Glomerular visceral epithelial cell (primary cell): ENCODE measurements around the gene H1-8.

Experiments
- DNase-seq: peaks from one replicate; pipeline ENCODE4 v3.0.0-alpha.2; 2016; ENCODE audit errors: extremely low spot score

The H1-8 gene

DNA sequence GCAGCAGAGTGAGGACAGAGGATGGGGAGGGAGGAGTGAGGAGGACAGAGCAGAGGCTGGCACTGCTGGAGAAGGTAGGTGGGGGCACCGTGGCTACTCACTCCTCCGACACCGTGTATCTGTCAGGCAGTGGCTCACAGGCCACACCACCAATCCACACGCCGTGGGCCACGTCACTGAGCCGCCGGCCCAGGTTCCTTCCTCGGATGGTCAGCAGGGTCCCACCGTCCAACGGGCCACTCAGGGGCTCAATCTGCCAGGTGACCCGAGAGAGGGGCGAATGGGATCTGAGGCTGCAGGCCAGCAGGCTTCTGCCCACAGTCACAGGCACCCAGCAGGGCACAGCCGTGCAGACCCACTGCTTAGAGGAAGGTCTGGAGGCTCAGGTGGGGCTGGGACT lies 30.5 kb downstream of the H1-8 start:
- DNase-seq, result no peak

DNA sequence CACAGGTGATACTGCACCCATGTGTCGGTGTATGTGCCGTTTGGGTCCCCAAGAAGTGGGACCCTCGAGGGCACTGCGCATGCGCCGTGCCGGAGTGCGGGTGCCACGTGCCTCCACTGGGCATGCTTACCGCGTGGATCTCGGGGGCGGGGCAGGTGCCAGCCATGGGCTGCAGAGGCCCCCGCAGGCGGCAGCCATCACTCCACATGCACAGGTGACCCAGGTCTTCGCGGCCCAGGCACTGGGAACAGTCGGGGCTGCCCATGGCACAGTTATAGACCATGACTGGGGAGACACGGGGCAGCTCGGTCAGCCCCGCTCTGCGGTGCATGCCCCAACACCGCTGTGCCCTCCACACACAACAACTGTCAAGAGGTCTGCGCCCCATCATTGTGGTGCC lies 31.2 kb downstream of the H1-8 start:
- no peak for DNase-seq

DNA sequence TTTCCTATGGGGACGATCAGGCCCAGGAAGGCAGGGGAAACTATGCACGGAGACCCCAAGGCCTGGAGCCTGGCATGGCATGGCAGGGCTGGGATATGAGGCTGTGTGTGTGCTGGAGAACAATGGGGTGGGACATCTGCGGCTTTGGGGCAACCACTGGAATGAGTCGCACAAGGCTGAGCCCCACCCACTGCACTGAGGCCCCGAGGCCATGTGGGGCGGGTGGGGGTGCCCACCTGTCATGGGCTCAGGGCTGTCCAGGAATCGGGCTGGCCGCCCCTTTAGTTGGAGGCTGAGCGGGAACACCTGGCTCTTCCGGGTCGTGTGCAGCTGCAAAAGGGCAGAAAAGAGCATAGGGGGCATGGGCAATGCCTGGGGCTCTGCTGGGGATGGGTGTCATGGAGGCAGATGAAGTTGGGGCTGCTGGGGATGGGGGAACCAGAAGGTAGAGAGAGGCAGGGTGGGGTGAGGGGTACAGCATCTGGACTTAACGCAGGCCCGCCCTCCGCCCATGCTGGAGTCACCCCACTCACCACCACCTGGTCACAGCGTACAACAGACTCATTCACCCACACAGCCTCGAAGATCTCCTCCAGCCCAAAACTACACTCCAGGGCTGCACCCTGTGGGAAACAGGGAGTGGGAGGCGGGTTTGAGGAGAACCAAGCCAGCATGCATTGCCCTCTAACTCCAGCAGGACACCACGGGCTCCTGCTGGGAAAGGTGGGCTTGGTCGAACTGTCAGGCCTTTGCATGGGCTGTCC lies 32.4 kb downstream of the H1-8 start:
- DNase-seq, result no peak

DNA sequence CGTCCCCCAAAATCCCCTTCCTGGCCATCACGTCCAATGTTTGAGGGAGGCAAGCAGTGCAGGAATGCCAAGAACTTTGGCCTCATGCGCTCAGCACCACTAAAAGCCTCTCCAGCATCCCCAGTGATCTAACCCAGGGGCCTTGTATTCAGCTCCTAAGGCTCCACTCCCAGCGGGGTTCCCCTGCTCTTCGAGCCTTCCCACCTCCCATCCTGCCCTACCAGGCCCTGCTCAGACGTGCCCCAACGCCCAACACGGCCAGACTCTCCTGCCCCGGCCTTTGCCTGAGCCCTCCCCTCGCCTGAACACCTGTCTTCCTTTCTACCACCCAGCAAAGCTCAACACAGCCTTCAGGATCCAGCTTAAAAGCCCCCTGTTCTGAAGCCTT lies 33.0 kb downstream of the H1-8 start:
- no peak for DNase-seq

DNA sequence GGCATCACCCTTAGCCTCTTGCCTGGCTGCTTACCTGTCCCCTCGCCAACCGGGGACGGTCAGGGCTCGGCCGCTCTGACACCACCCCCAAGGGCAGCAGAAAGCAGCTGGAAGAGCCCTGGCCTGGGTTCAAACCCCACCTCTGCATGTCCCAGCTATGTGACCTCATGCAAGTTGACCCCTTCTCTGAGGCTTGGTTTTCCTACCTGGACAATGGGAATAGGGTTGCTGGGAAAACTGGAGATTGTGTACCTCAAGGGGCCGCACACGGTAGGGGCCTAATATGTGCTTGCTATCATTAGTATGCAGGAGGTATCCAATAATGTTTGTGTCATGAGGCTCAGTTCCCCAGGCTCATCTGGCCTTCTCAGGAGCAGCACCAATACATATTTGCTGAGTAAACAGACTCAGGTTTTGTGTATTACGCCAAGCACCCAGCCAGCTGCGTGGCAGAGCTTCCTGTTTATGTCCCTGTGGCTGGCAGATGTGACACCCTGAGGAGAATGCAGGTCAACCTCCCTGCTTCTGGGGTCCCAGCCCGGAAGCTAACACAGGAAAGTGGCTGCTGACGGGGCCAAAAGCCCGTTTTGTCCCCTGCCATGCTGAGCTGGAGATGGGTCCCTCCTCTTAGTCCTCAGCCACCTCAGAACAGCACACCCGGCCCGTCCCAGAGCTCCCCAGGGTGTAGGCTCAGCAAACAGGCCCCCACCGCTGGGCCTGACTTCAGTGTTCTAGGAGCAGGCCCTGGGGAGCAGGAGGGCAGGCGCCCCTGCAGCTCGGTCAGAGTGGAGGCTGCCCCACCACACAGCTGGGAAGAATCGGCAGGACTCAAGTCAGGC lies 33.8 kb downstream of the H1-8 start:
- no peak for DNase-seq

DNA sequence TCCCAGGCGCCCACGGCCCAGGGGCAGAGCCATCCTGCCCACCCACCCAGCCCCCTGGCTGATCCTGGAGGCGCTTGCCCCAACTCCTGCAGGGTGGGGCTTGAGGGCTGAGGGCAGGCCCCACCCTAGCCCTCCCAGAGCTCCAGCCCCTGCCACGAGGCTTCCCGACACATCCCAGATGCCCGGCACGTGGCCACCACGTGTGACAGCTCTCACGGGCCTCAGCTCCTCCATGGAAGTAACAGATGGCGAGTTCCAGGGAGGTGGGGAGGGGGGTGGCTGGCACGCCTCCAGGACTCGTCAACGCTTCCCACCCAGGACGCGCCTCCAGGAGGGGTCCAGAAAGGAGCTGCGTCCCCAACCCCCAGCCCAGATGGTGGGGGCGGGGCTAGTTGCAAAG lies 34.4 kb downstream of the H1-8 start:
- DNase-seq, result no peak

DNA sequence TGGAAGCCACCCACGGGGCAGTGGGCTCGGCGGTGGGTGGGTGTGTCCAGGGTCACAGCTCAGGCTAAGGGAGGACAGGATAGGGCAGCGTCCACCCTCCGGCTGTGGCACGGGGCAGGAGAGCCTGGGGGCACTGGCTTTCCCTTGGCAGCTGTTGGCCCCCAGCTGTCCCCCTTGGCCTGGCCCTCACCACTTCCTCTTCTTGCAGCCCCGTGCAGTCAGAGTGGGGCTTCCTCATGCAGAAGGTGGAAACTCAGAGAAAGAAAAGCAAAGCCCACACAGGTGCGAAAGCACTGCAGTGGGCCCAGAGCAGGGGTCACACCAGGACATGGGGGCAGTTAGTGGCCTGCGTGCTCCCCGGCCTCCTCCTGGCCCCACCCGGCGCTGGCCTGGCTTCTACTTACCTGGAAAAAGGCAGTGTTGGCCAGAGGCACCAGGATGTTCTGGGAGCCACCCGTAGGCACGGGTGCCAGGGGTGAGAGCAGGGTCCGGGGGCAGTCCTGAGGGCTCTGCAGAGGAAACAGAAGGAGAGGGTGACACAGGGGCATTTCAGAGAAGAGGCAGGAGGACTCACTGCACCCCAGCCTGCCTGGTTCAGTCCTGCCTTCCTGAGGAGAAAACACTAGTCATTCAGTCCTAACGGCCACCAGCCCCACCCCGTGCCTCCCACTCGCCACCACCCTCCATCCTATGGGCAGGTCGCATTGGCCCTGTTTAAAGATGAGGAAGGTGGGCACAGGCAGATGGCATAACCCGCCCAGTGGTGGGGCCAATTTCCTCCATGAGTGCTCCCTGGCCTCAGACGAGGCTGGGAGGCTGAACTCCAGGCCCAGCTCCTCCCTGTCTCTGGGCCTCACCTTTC lies 35.2 kb downstream of the H1-8 start:
- no peak for DNase-seq

DNA sequence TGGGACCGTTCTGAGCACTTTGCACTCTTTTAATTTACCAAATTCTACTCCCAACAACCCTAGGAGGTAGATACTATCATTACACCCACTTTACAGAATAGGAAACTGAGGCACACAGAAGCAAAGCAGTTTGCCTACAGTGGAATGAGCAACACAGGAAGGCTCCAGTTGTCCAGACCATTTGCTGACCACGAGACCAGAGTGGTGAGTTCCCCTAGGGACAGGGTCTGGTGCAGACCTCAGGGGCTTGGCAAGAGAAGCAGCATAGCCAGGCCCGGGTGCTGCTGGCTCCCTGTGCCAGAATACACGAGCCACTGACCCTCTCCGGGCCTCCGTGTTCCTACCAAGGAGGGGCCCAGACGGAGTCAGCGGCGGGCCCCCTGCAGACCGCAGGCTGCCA lies 37.0 kb downstream of the H1-8 start:
- no peak for DNase-seq

DNA sequence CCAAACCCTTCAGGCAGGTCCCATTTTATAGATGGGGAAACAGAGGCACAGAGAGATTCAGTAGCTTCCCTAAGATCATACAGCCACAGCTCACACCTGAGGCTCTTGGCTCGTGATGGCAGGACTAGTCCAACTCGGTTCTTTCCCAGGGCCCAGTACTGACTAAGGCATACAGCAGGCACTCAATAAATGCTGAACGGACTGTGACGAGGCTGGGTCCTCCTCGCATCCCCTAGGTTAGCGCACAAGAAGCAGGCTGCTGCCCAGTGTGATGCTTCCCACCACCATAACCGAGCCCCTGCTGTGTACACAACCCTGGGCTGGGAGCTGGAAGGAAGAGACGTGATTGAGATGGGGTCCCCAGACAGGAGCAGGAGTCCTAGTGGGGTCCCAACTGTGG lies 38.6 kb downstream of the H1-8 start:
- DNase-seq, result no peak

DNA sequence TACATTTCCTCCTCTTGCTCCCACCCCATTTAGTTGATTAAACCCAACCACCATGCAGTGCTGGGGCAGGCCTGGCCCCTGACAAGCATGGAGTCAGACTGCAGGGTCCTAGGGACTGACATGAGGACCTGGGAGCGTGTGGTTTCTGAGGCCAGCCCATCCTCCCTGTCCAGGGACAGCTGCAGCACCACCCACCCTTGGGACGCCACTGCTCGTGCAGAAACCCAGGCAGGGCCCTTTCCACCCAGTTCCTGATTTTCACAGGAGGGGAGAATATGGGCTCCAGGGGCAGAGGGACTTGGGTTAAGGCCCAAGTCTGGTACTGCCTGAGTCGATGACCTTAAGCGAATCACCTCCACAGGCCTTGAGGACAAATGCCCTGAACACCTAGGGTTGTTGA lies 39.8 kb downstream of the H1-8 start:
- DNase-seq, result no peak

DNA sequence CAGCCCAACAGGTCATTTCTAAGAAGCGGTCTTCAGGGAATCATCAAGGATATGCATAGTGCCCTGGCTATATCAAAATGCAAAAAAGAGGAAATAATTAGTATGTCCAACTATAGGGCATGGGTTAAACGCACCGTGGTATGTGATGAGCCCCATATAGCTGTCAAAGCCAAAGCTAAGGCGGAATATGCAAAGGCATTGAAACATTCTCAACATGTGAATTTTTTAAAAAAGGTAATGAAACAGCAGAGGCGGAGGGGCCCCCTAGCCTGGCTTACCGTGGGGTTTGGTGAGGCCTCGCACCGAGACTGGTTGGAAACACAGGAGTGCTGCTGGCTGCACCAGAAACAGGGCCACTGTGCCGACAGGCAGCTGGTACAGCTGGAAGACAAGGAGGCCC lies 40.3 kb downstream of the H1-8 start:
- no peak for DNase-seq

DNA sequence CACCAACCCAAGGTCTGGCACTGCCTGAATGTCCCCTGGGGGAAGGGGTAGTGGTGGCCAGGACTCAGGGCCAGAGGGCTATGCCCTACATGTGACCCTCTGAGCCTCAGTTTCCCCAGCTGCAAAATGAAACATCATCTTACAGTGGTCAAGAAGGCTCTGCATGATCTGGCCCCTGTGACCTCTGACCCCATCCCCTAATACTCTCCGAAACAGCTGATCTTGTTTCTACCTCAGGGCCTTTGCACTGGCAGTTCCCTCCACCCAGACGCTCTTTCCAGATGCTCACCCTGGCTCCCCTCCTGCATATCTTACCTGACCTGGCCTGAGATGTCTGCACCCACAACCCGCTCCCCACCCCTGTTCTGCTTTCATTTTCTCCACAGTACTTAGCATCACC lies 41.7 kb downstream of the H1-8 start:
- DNase-seq, result no peak

DNA sequence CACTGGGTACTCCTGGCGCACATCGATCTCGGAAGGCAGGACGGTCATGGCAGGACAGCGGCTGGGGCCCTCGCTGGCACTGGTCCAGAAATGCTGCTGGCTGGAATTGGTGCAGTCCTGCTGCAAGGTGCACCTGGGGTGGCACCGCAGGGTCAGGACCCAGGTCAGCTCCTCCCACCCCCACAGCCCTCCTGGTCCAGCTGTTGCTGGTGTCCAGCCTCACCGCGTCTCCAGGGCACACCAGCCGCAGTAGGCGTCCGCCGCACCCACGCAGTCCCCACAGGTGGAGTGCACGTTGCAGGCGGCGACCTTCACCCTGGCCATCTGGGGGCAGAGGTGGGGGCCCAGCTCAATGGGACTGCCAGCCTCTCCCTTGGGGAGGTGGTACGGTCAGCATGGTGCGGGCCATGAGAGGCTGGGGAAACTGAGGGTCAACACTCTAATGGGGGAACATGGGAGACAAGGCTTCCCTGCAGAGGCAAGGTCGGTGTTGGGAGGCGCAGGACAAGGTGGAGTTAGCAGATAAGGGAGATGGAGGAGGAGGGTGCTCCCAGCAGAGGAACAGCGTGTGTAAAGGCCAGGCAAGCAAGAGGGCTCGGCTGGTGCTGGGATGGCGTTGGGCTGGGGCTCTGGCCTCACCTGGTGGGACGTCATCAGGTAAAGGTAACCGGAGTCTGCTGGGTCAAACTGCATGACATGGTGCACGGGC lies 43.1 kb downstream of the H1-8 start:
- DNase-seq, result no peak

DNA sequence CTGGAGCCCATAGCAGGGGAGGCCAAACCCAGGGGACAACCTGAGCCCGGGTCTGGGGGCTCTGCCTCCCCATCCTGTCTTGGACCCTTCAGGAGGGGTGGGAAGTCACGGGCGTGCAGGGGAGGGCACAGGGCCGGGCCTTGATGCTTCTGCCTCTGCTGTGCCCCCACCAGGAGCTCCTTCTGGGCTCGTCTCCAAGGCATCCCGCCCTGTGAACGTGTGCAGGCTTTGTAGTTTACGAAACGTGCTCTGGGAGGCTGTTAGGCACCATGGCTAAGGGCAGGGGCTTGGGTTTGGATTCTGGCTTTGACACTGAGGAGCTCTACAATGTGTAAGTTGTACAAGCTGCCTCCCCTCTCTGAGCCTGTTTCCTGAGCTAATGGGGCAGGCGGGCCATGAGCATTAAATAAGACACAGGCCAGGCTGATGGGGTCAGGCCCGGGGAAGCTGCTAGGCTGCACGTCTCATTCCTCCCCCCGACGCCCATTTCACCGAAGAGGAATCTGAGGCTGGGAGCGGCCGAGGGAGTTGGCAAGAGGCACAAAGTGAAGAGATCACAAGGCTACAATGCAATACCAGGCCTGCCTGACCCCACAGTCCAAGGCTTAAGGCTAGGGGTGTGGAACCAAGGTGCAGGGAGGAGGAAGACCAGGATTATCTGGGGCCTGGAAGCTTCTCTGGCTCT lies 43.9 kb downstream of the H1-8 start:
- no peak for DNase-seq

DNA sequence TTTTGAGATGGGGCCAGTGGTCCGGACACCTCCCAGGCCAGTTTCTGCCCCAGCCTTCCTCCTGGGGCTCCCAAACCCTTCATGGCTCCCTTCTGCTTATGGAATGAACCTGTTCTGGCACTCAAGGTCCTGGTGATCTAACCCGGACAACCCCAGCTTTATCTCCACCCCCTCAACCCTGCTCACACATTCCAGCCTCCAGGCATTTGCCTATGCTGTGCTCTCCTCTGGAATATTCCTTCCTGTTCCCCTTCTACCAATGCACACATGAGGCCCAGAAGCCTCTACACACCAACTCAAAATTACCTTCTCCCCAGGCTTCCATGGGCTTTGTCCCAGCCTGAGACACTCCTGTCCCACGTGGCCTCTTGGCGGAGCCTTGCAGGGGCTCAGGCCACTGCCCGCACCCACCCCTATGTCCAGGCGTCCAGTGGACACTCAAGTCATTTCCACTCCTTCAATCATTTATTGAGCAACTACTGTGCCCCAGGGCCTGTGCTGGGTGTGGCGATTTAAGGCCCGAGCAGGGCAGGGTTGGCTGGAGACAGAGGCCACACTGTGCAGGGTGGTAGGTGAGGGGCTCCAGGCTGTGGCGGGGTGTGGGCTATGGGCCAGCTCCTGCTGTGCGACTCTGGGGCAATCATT lies 44.7 kb downstream of the H1-8 start:
- DNase-seq, result no peak

DNA sequence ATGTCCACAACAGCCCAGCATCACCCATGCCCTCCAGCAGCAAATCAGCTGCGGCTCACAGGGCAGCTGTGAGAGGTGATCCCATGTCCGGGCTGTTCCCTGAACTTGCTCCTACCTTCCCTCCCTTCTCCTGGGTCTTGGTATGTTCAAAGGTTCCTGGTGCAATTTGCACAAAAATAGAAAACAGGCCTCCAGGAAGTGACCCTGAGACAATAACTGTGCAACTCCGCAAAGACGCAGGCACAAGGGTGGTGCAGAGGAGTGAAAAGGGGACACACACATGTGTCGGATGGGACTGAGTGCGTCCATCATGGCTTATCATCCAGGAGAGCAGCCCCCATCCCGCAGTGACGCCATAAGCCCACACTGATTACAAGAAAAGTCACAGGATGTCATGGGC lies 47.2 kb downstream of the H1-8 start:
- no peak for DNase-seq

DNA sequence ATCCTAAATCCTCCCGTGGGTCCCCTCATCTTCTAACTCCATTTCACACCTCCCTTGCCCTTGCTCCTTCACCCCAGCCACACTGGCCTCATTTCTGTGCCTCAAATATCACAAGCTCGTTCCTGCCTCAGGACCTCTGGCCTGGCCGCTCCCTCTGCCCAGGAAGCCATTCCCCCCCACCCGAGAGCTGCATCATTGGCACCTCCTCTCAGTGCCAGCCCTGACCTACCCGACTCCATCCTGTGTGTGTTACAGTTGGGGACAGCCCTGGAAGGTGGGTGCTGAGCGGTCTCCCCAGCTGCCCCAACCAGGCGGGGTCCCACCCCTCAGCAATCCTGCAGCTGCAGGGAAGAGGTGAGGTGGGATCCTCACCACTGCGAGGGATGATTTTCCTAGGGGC lies 49.0 kb downstream of the H1-8 start:
- DNase-seq, result no peak

DNA sequence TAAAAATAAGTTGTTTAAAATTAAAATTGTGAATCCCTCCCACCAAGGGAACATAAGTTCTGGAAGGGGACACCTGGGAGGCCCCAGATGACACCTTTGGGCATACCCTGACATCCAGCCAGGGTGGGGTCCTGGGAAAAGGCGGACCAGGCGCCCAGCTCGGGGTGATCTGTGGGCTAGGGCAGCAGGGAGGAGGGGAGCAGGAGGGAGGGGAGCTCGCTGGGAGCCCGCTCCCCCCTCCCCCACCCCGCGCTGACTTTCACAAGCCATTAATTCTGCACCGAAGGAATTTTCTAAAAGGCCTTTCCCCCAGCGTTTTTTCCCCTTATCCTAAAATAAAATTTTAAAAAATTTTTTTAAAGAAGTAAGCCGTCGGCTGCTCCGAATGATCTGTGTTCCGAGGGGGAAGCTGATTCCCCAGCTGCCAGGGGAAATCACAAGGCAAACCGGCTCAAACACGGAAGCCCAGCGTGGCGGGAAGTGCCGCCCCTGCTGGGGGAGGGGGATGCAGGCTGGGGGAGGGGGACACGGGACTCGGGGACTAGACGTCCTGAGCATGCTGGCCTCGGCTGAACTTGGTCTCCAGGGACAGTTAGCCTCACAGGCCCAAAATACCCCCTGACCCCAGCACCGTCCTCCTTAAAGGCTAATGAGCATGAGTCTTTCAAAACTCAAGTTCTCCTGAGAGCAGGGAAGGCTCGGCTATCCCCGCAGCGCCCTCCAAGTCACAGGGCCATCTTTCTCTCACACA lies 49.6 kb downstream of the H1-8 start:
- no peak for DNase-seq

DNA sequence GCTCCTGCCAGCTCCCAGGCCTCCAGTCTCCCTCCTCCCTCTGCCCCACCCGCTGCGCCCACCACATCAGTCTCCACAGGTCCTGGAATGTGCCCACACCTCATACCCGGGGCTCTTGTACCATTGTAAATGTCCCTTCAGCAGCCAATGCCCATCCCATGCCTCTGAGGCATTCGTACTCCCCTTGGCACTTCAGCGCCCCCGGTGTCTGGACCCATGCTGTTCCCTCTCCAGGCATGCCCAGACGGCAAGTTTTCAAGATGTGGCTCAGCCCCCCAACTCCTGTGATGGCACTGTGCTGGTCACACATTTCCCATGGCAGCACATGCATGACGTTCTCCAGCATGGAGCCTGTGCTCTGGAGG lies 50.2 kb downstream of the H1-8 start:
- DNase-seq, result no peak
